SH-SY5Y (cell line): Measurements from ENCODE around the gene TRAP1.

Source experiments
- GATA2 ChIP-seq: IDR thresholded peaks from 2 replicates; pipeline ENCODE4 v1.6.1; 2011; ENCODE audit warnings: mild to moderate bottlenecking, low read depth, low read length
- GATA3 ChIP-seq: IDR thresholded peaks from 2 replicates; pipeline ENCODE4 v1.6.1; 2011; ENCODE audit warnings: low read depth, mild to moderate bottlenecking, low read length, moderate library complexity

DNA sequence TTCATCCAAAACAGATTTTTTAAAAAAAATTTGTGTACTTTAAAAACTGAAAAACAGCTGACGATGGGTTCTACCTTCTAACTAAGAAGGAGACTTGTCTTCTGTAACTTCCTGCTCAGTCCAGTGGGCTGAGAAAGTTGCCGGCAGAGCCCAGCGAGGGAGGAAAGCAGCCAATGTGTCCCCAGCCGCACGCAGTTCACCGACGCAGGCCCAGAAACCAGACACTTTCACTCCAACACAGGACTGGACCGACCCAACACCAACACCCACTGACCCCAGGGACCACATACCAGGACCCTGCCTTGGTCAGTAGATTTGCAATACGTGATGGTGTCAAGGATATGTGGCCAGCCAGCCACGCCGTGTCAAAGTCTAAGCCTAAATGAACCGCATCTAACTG, 25.6 kb downstream of the TRAP1 start:
- TF ChIP-seq GATA2 = no peak
- no peak for TF ChIP-seq GATA3
